Activated CD4-positive, CD25-positive, alpha-beta regulatory T cell treated with anti-CD3 and anti-CD28 coated beads, Interleukin-2, amount 50 U/mL, for 72 hours (primary cell): ENCODE measurements around the gene SLC13A4.
"Not testable (repeated sequence)": the region's sequence is repeated elsewhere in the genome, so short reads cannot be mapped to it uniquely, and the experiment has no call there.

Experiments used
- DNase-seq: peaks from one replicate; pipeline ENCODE4 v3.0.0; 2021

Gene SLC13A4

GRCh38 chr7:135747366-135747765 is 19.4 kb upstream of the SLC13A4 start:
- no peak for DNase-seq

- no peak for DNase-seq
These were observed 17.8 kb upstream of the SLC13A4 start for GRCh38 chr7:135745703-135746312.

- no peak for DNase-seq
These were observed 17.1 kb upstream of the SLC13A4 start for GRCh38 chr7:135744938-135745702.

GRCh38 chr7:135743907-135744731 is 16.1 kb upstream of the SLC13A4 start:
- no peak for DNase-seq

GRCh38 chr7:135742371-135742770 is 14.4 kb upstream of the SLC13A4 start:
- no peak for DNase-seq

- no peak for DNase-seq
These were observed 13.9 kb upstream of the SLC13A4 start for GRCh38 chr7:135741905-135742304.

GRCh38 chr7:135740889-135741288 is 12.9 kb upstream of the SLC13A4 start:
- no peak for DNase-seq

GRCh38 chr7:135737306-135737647 is 9.3 kb upstream of the SLC13A4 start:
- not testable (repeated sequence) for DNase-seq

- DNase-seq: no peak
These were observed 8.8 kb upstream of the SLC13A4 start for GRCh38 chr7:135736586-135737305.

- DNase-seq: no peak
These were observed 6.3 kb upstream of the SLC13A4 start for GRCh38 chr7:135734343-135734689.

- no peak for DNase-seq
These were observed 5.8 kb upstream of the SLC13A4 start for GRCh38 chr7:135733603-135734342.

GRCh38 chr7:135731131-135731530 is 3.1 kb upstream of the SLC13A4 start:
- DNase-seq: no peak

GRCh38 chr7:135729230-135729629 is 1.2 kb upstream of the SLC13A4 start:
- DNase-seq: no peak

- no peak for DNase-seq
These were observed 894 bp downstream of the SLC13A4 start for GRCh38 chr7:135726911-135727673.

- DNase-seq: no peak
These were observed 1.7 kb downstream of the SLC13A4 start for GRCh38 chr7:135726276-135726788.

- no peak for DNase-seq
These were observed 4.6 kb downstream of the SLC13A4 start for GRCh38 chr7:135723411-135723810.

- DNase-seq: no peak
These were observed 6.7 kb downstream of the SLC13A4 start for GRCh38 chr7:135721198-135721820.

- no peak for DNase-seq
These were observed 8.3 kb downstream of the SLC13A4 start for GRCh38 chr7:135719688-135720087.

- no peak for DNase-seq
These were observed 9.1 kb downstream of the SLC13A4 start for GRCh38 chr7:135718794-135719437.

GRCh38 chr7:135718219-135718618 is 9.8 kb downstream of the SLC13A4 start:
- DNase-seq: no peak

GRCh38 chr7:135717693-135718092 is 10.3 kb downstream of the SLC13A4 start:
- DNase-seq: no peak
